SK-N-SH treated with all-trans-retinoic acid at 6 μM for 48 hours (cell line): ENCODE measurements around the gene CBX7.

Experiments used
- ATAC-seq: fragments of 200-7000 bp; cut with Tn5 transposase; 3 replicates; pipeline ENCODE4 v1.9.1; 2020; ENCODE audit warnings: mild to moderate bottlenecking, moderate library complexity
- ARNTL ChIP-seq: fragments of 450-650 bp; formaldehyde crosslinking; IDR thresholded peaks from 2 replicates; pipeline ENCODE4 v1.5.0; 2020; ENCODE audit warnings: low read depth, mild to moderate bottlenecking, moderate library complexity, borderline replicate concordance
- BACH2 ChIP-seq: fragments of 250-450 bp; sonication (Bioruptor Pico); IDR thresholded peaks from 2 replicates; pipeline ENCODE4 v1.9.0; 2021; ENCODE audit warnings: mild to moderate bottlenecking, borderline replicate concordance
- CREB5 ChIP-seq: fragments of 250-450 bp; sonication (Bioruptor Pico); IDR thresholded peaks from 2 replicates; pipeline ENCODE4 v1.5.1; 2020; ENCODE audit warnings: low read depth, mild to moderate bottlenecking, moderate library complexity
- CSDC2 ChIP-seq: fragments of 250-450 bp; sonication (Bioruptor Pico); IDR thresholded peaks from 2 replicates; pipeline ENCODE4 v1.5.0; 2020; ENCODE audit warnings: mild to moderate bottlenecking, moderate library complexity
- CSRNP3 ChIP-seq: fragments of 250-450 bp; sonication (Bioruptor Pico); IDR thresholded peaks from 2 replicates; pipeline ENCODE4 v1.5.1; 2021; ENCODE audit warnings: mild to moderate bottlenecking, moderate library complexity
- ESRRG ChIP-seq: fragments of 250-450 bp; sonication (Bioruptor Pico); IDR thresholded peaks from 2 replicates; pipeline ENCODE4 v1.6.1; 2021; ENCODE audit warnings: mild to moderate bottlenecking
- GLIS3 ChIP-seq: fragments of 250-450 bp; sonication (Bioruptor Pico); IDR thresholded peaks from 2 replicates; pipeline ENCODE4 v1.5.0; 2020; ENCODE audit warnings: mild to moderate bottlenecking, moderate library complexity
- ISL1 ChIP-seq: fragments of 250-450 bp; sonication (Bioruptor Pico); IDR thresholded peaks from 2 replicates; pipeline ENCODE4 v2.1.2; 2022; ENCODE audit warnings: mild to moderate bottlenecking, moderate library complexity
- OSR1 ChIP-seq: fragments of 250-450 bp; sonication (Bioruptor Pico); IDR thresholded peaks from 2 replicates; pipeline ENCODE4 v1.8.0; 2022; ENCODE audit warnings: moderate library complexity, mild to moderate bottlenecking, inconsistent platforms
- PATZ1 ChIP-seq: fragments of 250-450 bp; sonication (Bioruptor Pico); IDR thresholded peaks from 2 replicates; pipeline ENCODE4 v1.8.0; 2020; ENCODE audit warnings: mild to moderate bottlenecking, moderate library complexity, borderline replicate concordance
- POU6F1 ChIP-seq: fragments of 250-450 bp; sonication (Bioruptor Pico); IDR thresholded peaks from 2 replicates; pipeline ENCODE4 v1.8.0; 2021; ENCODE audit warnings: low read depth, mild to moderate bottlenecking, moderate library complexity, borderline replicate concordance
- PPARA ChIP-seq: fragments of 250-450 bp; sonication (Bioruptor Pico); IDR thresholded peaks from 2 replicates; pipeline ENCODE4 v1.5.0; 2020; ENCODE audit warnings: mild to moderate bottlenecking, borderline replicate concordance
- RARB ChIP-seq: fragments of 250-450 bp; sonication (Bioruptor Pico); IDR thresholded peaks from 2 replicates; pipeline ENCODE4 v1.8.0; 2021; ENCODE audit warnings: mild to moderate bottlenecking, moderate library complexity
- SNAI2 ChIP-seq: fragments of 250-450 bp; sonication (Bioruptor Pico); IDR thresholded peaks from 2 replicates; pipeline ENCODE4 v1.5.0; 2020; ENCODE audit warnings: mild to moderate bottlenecking, moderate library complexity
- TCF4 ChIP-seq: fragments of 250-450 bp; sonication (Bioruptor Pico); IDR thresholded peaks from 2 replicates; pipeline ENCODE4 v1.8.0; 2021; ENCODE audit warnings: mild to moderate bottlenecking, moderate library complexity, borderline replicate concordance
- TSHZ2 ChIP-seq: fragments of 250-450 bp; sonication (Bioruptor Pico); IDR thresholded peaks from 2 replicates; pipeline ENCODE4 v1.5.0; 2020; ENCODE audit warnings: mild to moderate bottlenecking, moderate library complexity
- ZFP3 ChIP-seq: fragments of 250-450 bp; sonication (Bioruptor Pico); IDR thresholded peaks from 2 replicates; pipeline ENCODE4 v1.5.0; 2020; ENCODE audit warnings: mild to moderate bottlenecking, moderate library complexity
- ZFP30 ChIP-seq: fragments of 450-650 bp; formaldehyde crosslinking; IDR thresholded peaks from 2 replicates; pipeline ENCODE4 v1.5.0; 2022; ENCODE audit warnings: mild to moderate bottlenecking, moderate library complexity
- ZNF70 ChIP-seq: fragments of 450-650 bp; formaldehyde crosslinking; IDR thresholded peaks from 2 replicates; pipeline ENCODE4 v1.5.0; 2020; ENCODE audit warnings: mild to moderate bottlenecking, moderate library complexity
- ZNF8 ChIP-seq: fragments of 450-650 bp; formaldehyde crosslinking; IDR thresholded peaks from 2 replicates; pipeline ENCODE4 v1.5.0; 2020; ENCODE audit warnings: mild to moderate bottlenecking, moderate library complexity

CBX7 gene

GRCh38 chr22:39091126-39092081, 61.1 kb downstream of the CBX7 start:
- no peak for ATAC-seq

More at GRCh38 chr22:39091126-39092081, 61.1 kb downstream of the CBX7 start:
- TF ChIP-seq ZNF8 (CRISPR knock-in tag) (no peak), CREB5 (no peak), PATZ1 (CRISPR knock-in tag) (no peak), TSHZ2 (CRISPR knock-in tag) (no peak), ARNTL (CRISPR knock-in tag) (no peak), POU6F1 (CRISPR knock-in tag) (no peak), RARB (CRISPR knock-in tag) (no peak), TCF4 (CRISPR knock-in tag) (no peak), ESRRG (CRISPR knock-in tag) (no peak), PPARA (no peak), ISL1 (no peak), ZFP30 (CRISPR knock-in tag) (no peak), ZFP3 (CRISPR knock-in tag) (no peak), CSDC2 (CRISPR knock-in tag) (no peak), ZNF70 (CRISPR knock-in tag) (no peak), SNAI2 (no peak), BACH2 (CRISPR knock-in tag) (no peak), CSRNP3 (no peak), GLIS3 (CRISPR knock-in tag) (no peak), OSR1 (CRISPR knock-in tag) (no peak)
- TF ChIP-seq, all 23 proteins: peak for 0
